Pancreas (tissue), 10 donors: Measurements from ENCODE around the gene NR6A1. TPM values are rescaled to one million over a fixed set of nuclear protein-coding genes. Genes with fewer than 3 reads are reported as not detected.
A peak's percentile ranks its signal among the peaks of the same experiment; 100 is the strongest.

ENCODE experiments used
- ATAC-seq, 4 donors: fragments of 200-7000 bp; cut with Tn5 transposase; one replicate each; pipeline versions ENCODE4 v1.8.0 to v1.9.1; 2020; ENCODE audit warnings: mild to moderate bottlenecking in 4 of 4, moderate library complexity in 4 of 4
- DNase-seq, 6 donors: peaks; one replicate each; pipeline ENCODE4 v3.0.0-alpha.2; 2020
- FAIRE-seq: peaks from 2 replicates; lab custom pipeline; 2012; peaks lifted over from hg19 to GRCh38; lab: Jason Lieb, UNC
- H3K27ac ChIP-seq, 4 donors: fragments of 200-600 bp; sonication (generic); 1 replicate in 3 of 4; 2 replicates in 1 of 4; pipeline versions ENCODE4 v1.5.0 to v1.8.0; 2020
- H3K27me3 ChIP-seq, 4 donors: fragments of 200-600 bp; one replicate each; pipeline ENCODE4 v1.8.0; 2021
- H3K36me3 ChIP-seq, 3 donors: fragments of 200-600 bp; sonication (generic) in 1 of 3; one replicate each; pipeline versions ENCODE4 v1.5.0 to v1.8.0; 2020 to 2021
- H3K4me1 ChIP-seq, 3 donors: fragments of 200-600 bp; one replicate each; pipeline ENCODE4 v1.8.0; 2021
- H3K4me3 ChIP-seq, 4 donors: fragments of 200-600 bp; sonication (generic) in 2 of 4; one replicate each; pipeline versions ENCODE4 v1.5.0 to v1.8.0; 2020 to 2021
- H3K9me3 ChIP-seq, 4 donors: fragments of 200-600 bp; one replicate each; pipeline ENCODE4 v1.8.0; 2021
- WGBS, 2 donors: extraction: QIAGEN DNeasy Blood & Tissue Kit; methylation state at CpG; one replicate each; pipeline ENCODE4 v1.1.7; 2013; 5-methylcytosine and 5-hydroxymethylcytosine counted together
- intact Hi-C, 3 donors: fragments of 100-400 bp; cut with DNase I; formaldehyde crosslinking; loops; one replicate each; pipeline versions ENCODE4 v1.11.1 to v1.14.2; 2022
- polyA plus RNA-seq, 2 donors: library from polyadenylated mRNA; stranded (reverse); fragments of 200-250 nt; gene quantifications; one replicate each; pipeline ENCODE4 v1.2.3, GENCODE V29; 2013
- total RNA-seq, 6 donors: library from RNA; stranded (reverse); fragmentation: NEBNext Ultra II Directional in 4 of 6; extraction: Animal tissue kit (Norgen Biotek cat#: 25700) in 4 of 6; gene quantifications; one replicate each; pipeline versions ENCODE4 v1.2.1 to v1.2.4, GENCODE V29; 2021 to 2023
- TF ChIP-seq, protein P1 (sequence below), 4 donors: fragments of 200-600 bp; sonication (generic) in 3 of 4; IDR thresholded peaks; one replicate each; pipeline versions ENCODE4 v1.5.0 to v1.8.0; 2021; ENCODE audit warnings: antibody characterized with exemption in 4 of 4
- donor health status: healthy with polysubstance abuse.
- donor health status: DM: no; HTN: no; CAD: no; lungs with moderate emphysema.
- donor health status: DM: no; HTN: no; CAD: no.
- donor health status: control.
- donor health status: control.
- donor health status: Bipolar disorder and iron deficiency.
- donor health status: DM: yes; HTN: yes; CAD: no.
- donor health status: DM: no; HTN: no; CAD: no.
- donor health status: DM: no; HTN: no; CAD: no.
- donor health status: DM: yes; HTN: yes; CAD: no.

NR6A1 gene
- total and polyA plus RNA-seq, 8 donors: 2.1 to 3.9 (median 2.6) TPM

DNA sequence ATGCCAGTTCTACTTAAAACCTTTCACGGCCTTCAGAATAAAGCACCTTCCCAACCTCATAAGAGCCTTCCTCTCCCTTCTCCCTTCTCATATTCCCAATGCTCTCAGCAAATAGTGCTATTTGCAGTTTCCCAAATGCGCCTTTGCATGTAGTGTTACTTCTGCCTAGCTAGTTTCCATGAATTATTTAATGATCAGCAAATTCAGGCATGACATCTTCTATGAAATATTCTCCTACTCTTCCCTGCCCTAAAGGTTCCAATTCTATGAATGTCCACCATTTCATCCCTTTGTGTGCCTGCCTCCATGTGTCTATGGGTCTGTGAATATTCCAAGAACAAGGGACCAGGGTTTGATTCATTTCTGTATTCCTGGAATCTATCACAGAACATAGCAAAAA, 165.1 kb downstream of the NR6A1 start:
- H3K4me3 ChIP-seq: no peak overlapping the region
- FAIRE-seq: no peak
- H3K36me3 ChIP-seq: no peaks in the 10 kb centered on the region
- H3K27ac ChIP-seq: no peak overlapping the region
- peaks cover 0 to 9% (median 0%) of the 10 kb centered on the region in 3 donors for H3K4me1 ChIP-seq
- no peak for DNase-seq
- WGBS, 2 donors: 93 to 95% methylated on average over 2 of the region's 2 CpGs
- no peaks in the 10 kb centered on the region for H3K9me3 ChIP-seq
- TF ChIP-seq, protein P1, sequence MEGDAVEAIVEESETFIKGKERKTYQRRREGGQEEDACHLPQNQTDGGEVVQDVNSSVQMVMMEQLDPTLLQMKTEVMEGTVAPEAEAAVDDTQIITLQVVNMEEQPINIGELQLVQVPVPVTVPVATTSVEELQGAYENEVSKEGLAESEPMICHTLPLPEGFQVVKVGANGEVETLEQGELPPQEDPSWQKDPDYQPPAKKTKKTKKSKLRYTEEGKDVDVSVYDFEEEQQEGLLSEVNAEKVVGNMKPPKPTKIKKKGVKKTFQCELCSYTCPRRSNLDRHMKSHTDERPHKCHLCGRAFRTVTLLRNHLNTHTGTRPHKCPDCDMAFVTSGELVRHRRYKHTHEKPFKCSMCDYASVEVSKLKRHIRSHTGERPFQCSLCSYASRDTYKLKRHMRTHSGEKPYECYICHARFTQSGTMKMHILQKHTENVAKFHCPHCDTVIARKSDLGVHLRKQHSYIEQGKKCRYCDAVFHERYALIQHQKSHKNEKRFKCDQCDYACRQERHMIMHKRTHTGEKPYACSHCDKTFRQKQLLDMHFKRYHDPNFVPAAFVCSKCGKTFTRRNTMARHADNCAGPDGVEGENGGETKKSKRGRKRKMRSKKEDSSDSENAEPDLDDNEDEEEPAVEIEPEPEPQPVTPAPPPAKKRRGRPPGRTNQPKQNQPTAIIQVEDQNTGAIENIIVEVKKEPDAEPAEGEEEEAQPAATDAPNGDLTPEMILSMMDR (IDR thresholded peaks at IDR 0.05): no peak
- intact Hi-C loops: loop anchor here in 1 of 3 donors (10.0 kb wide), 1 partner anchor 109 kb away; no protein-coding TSS in a partner anchor
- no peak for ATAC-seq
- H3K27me3 ChIP-seq: no peaks in the 10 kb centered on the region

DNA sequence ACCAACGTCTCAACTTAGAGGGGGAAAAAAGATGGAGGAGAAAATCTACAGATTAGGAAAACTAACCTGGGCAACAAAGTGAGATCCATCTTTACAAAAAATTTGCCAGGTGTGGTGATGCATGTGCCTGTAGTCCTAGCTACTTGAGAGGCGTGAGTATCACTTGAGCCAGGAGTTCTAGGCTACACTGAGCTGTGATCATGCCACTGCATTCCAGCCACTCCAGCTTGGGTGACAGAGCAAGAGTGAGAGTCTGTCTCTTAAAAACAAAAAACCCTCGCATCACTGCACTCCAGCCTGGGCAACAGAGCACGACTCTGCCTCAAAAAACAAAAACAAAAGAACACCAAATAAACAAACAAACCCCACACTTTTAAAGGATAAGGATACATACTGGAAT, 165.9 kb downstream of the NR6A1 start:
- H3K9me3 ChIP-seq: no peaks in the 10 kb centered on the region
- ATAC-seq (no peak), DNase-seq (no peak), FAIRE-seq (no peak)
- H3K4me3 ChIP-seq: no peak overlapping the region
- WGBS, 2 donors: 86 to 90% methylated on average over 4 of the region's 4 CpGs
- no peaks in the 10 kb centered on the region for H3K36me3 ChIP-seq
- H3K27ac ChIP-seq: no peak overlapping the region
- TF ChIP-seq, protein P1 (IDR thresholded peaks at IDR 0.05): no peak
- intact Hi-C loops: loop anchor here in 1 of 3 donors (10.0 kb wide), 1 partner anchor 110 kb away; no protein-coding TSS in a partner anchor
- peaks cover 0 to 9% (median 0%) of the 10 kb centered on the region in 3 donors for H3K4me1 ChIP-seq
- H3K27me3 ChIP-seq: no peaks in the 10 kb centered on the region

DNA sequence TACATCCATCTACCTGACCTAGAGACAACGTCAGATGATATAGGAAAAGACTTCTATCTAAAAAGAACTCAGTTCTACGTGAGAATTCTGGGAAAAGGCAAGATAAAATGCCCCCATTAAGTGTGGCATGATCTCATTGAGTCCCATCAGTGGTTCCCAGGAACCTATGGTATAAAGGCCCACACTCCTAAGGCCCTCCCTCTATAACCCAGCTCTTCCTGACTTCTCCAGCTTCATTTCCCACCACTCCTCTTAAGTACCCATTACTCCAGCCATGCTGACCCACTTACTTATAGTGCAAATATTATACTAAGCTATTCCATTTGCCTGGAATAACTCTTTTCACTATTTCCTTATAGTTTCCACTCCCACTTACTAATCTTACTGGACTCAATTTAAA, 168.5 kb downstream of the NR6A1 start:
- FAIRE-seq: no peak
- Histone ChIP-seq H3K36me3 (no peaks in the 10 kb centered on the region), H3K27ac (no peak overlapping the region), H3K4me3 (no peak overlapping the region), H3K4me1 (peaks cover 0 to 9% (median 0%) of the 10 kb centered on the region in 3 donors), H3K27me3 (no peaks in the 10 kb centered on the region), H3K9me3 (no peaks in the 10 kb centered on the region)
- TF ChIP-seq, protein P1 (IDR thresholded peaks at IDR 0.05): no peak
- DNase-seq: no peak
- 64 to 80% methylated on average over 2 of the region's 2 CpGs for WGBS, 2 donors
- peak in 1 of 4 donors; percentile 26 for ATAC-seq
- intact Hi-C loops: loop anchor here in 1 of 3 donors (10.0 kb wide), 1 partner anchor 112 kb away; no protein-coding TSS in a partner anchor

DNA sequence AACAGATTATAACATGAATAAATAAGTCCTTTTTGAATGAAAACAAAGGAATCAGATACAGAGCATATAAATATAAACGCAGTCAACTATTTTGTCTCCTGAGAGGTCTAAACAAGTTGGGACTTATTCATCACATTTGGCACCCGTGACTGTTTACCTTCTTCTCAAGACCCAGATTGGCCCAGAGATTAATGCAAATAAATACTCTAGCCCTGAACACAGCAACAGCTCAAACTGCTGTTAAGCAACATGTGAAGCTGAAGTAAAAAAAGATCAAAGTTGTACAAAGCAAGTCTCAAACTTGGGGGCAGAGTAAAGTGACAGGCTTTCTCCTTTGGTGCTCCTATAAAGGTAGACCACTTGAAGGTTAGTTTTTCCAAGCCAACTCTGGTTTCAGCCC, 168.9 kb downstream of the NR6A1 start:
- Histone ChIP-seq H3K9me3 (no peaks in the 10 kb centered on the region), H3K27ac (no peak overlapping the region), H3K27me3 (no peaks in the 10 kb centered on the region), H3K36me3 (no peaks in the 10 kb centered on the region), H3K4me1 (peaks cover 0 to 9% (median 0%) of the 10 kb centered on the region in 3 donors), H3K4me3 (no peak overlapping the region)
- ATAC-seq (peak; percentile 67 to 84 (median 74)), FAIRE-seq (no peak), DNase-seq (no peak)
- TF ChIP-seq, protein P1 (IDR thresholded peaks at IDR 0.05): no peak
- intact Hi-C loops: loop anchor here in 1 of 3 donors (10.0 kb wide), 1 partner anchor 113 kb away; no protein-coding TSS in a partner anchor
- WGBS, 2 donors: 10 to 14% methylated on average over 2 of the region's 2 CpGs

DNA sequence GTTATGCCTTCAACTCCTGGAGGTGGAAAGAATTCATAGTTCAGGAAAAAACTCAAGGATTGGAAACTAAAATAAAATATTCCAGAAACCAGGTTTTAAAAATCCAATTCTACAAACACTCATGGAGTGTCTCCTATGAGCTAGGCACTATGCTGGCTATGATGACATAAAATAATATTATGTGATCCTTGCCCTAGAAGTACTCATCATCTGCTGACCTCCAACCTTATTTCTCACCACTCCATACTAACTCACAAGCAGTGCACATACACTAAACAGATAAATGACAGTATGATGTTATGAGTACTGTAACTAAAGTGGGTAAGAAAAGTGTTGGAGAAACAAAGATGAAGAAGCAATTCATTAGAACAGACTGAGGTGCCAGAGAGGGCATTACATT, 170.7 kb downstream of the NR6A1 start:
- no peak for DNase-seq
- no peak overlapping the region for H3K27ac ChIP-seq
- intact Hi-C loops: loop anchor here in 1 of 3 donors (10.0 kb wide), 1 partner anchor 114 kb away; no protein-coding TSS in a partner anchor
- H3K4me3 ChIP-seq: no peak overlapping the region
- no peaks in the 10 kb centered on the region for H3K27me3 ChIP-seq
- FAIRE-seq: no peak
- peaks cover 0 to 9% (median 8%) of the 10 kb centered on the region in 3 donors for H3K4me1 ChIP-seq
- H3K36me3 ChIP-seq: no peaks in the 10 kb centered on the region
- H3K9me3 ChIP-seq: no peaks in the 10 kb centered on the region
- TF ChIP-seq, protein P1 (IDR thresholded peaks at IDR 0.05): no peak
- no peak for ATAC-seq
